HepG2 (cell line): ENCODE data around the gene TMTC1. TPM values are rescaled to one million over a fixed set of nuclear protein-coding genes. Genes with fewer than 3 reads are reported as not detected.

Experiments used
- ATAC-seq: fragments of 200-7000 bp; cut with Tn5 transposase; 3 replicates; pipeline ENCODE4 v1.9.1; 2020; ENCODE audit warnings: mild to moderate bottlenecking, moderate library complexity
- BruUV-seq: library from RNA; stranded (reverse); fragments of 400-500 nt; replicated peaks from 2 replicates; lab custom pipeline; 2021; lab: Mats Ljungman, UMichigan
- CTCF ChIA-PET: fragments of 300-600 bp; formaldehyde crosslinking; extraction: SDS; loops from one replicate; lab custom pipeline; 2021; ENCODE audit warnings: low total read pairs, inconsistent platforms, low intra/inter-chr PET ratio; lab: Yijun Ruan, JAX
- POLR2A ChIA-PET: fragments of 350-600 bp; sonication (Branson Sonifier 250); formaldehyde crosslinking; loops from one replicate; lab custom pipeline; 2020; ENCODE audit warnings: antibody characterized with exemption, inconsistent platforms; lab: Yijun Ruan, JAX
- DNase-seq: peaks from one replicate; pipeline ENCODE4 v3.0.0-alpha.2; 2015; ENCODE audit warnings: low spot score
- FAIRE-seq: peaks from 3 replicates; lab custom pipeline; 2011; peaks lifted over from hg19 to GRCh38; lab: Jason Lieb, UNC
- H2AFZ ChIP-seq: one replicate; pipeline ENCODE4 v1.6.1; 2011; ENCODE audit warnings: low read length, inconsistent platforms
- H3K27ac ChIP-seq: fragments of 300-600 bp; 3 replicates; pipeline ENCODE4 v1.8.0; 2011; ENCODE audit warnings: mixed run types, mild to moderate bottlenecking, mixed read lengths, low read length, inconsistent platforms; ENCODE audit not compliant: insufficient read depth; ENCODE audit errors: extremely low read length
- H3K27me3 ChIP-seq, 2 experiments: fragments of 200-600 bp in 1 of 2; 2 replicates in 1 of 2; 3 replicates in 1 of 2; pipeline versions ENCODE4 v1.6.0 to v1.8.0; 2011; ENCODE audit warnings: low read length in 2 of 2, mild to moderate bottlenecking in 2 of 2, moderate library complexity in 2 of 2, inconsistent platforms in 1 of 2; ENCODE audit not compliant: insufficient read depth in 2 of 2, control insufficient read depth in 1 of 2
- H3K36me3 ChIP-seq, 2 experiments: fragments of 200-600 bp in 1 of 2; replicated peaks in 1 of 2; 2 replicates in 1 of 2; 3 replicates in 1 of 2; pipeline versions ENCODE4 v1.5.1 to v1.8.0; 2011; ENCODE audit warnings: low read length in 2 of 2, inconsistent platforms in 1 of 2; ENCODE audit not compliant: insufficient read depth in 2 of 2, control insufficient read depth in 1 of 2
- H3K4me1 ChIP-seq: 2 replicates; pipeline ENCODE4 v1.5.1; 2012; ENCODE audit warnings: low read length, inconsistent platforms; ENCODE audit not compliant: insufficient read depth
- H3K4me2 ChIP-seq: 2 replicates; pipeline ENCODE4 v1.6.0; 2011; ENCODE audit warnings: low read depth, low read length, inconsistent platforms
- H3K4me3 ChIP-seq, 3 experiments: fragments of 200-600 bp in 1 of 3; sonication (generic), shearing (Covaris generic) in 1 of 3; replicated peaks in 1 of 3; 2 replicates each; pipeline ENCODE4 v1.5.1; 2011 to 2016; ENCODE audit warnings: low read length in 3 of 3, inconsistent platforms in 2 of 3, low read depth in 2 of 3, mild to moderate bottlenecking in 2 of 3, control low read depth in 1 of 3, mixed read lengths in 1 of 3; ENCODE audit not compliant: insufficient read depth in 1 of 3
- H3K79me2 ChIP-seq: one replicate; pipeline ENCODE4 v1.6.1; 2011; ENCODE audit warnings: low read length, inconsistent platforms; ENCODE audit not compliant: insufficient read depth
- H3K9ac ChIP-seq: 2 replicates; pipeline ENCODE4 v1.6.0; 2011; ENCODE audit warnings: mild to moderate bottlenecking, low read depth, low read length, inconsistent platforms; ENCODE audit not compliant: insufficient read depth
- H3K9me3 ChIP-seq: 2 replicates; pipeline ENCODE4 v1.5.1; 2012; ENCODE audit warnings: mild to moderate bottlenecking, low read length
- H4K20me1 ChIP-seq: 2 replicates; pipeline ENCODE4 v1.6.0; 2011; ENCODE audit warnings: inconsistent platforms, mild to moderate bottlenecking, low read length, moderate library complexity; ENCODE audit not compliant: insufficient read depth
- DNMT3B ChIP-seq: conservative IDR thresholded peaks from 2 replicates; pipeline ENCODE4 v1.6.1; 2016; ENCODE audit warnings: missing biosample characterization, control low read depth
- DRAP1 ChIP-seq: IDR thresholded peaks from 2 replicates; pipeline ENCODE4 v1.6.1; 2016; ENCODE audit warnings: missing genetic modification reagents, missing compliant biosample characterization
- SAFB2 ChIP-seq: sonication (generic); formaldehyde crosslinking; IDR thresholded peaks from 2 replicates; pipeline ENCODE4 v1.5.1; 2020; ENCODE audit warnings: missing genetic modification reagents, low read depth, mild to moderate bottlenecking, borderline replicate concordance
- SPEN ChIP-seq: sonication (generic); formaldehyde crosslinking; IDR thresholded peaks from 2 replicates; pipeline ENCODE4 v1.5.1; 2020; ENCODE audit warnings: low read depth, mild to moderate bottlenecking, missing genetic modification reagents
- TAF1 ChIP-seq: sonication (generic); formaldehyde crosslinking; IDR thresholded peaks from 2 replicates; pipeline ENCODE4 v1.4.0; 2020; ENCODE audit warnings: missing genetic modification reagents
- TIGD3 ChIP-seq: sonication (generic); formaldehyde crosslinking; IDR thresholded peaks from 2 replicates; pipeline ENCODE4 v1.5.1; 2020; ENCODE audit warnings: mild to moderate bottlenecking, missing genetic modification reagents, borderline replicate concordance
- ZC3H4 ChIP-seq: sonication (generic); formaldehyde crosslinking; IDR thresholded peaks from 2 replicates; pipeline ENCODE4 v1.4.0; 2020; ENCODE audit warnings: missing genetic modification reagents, borderline replicate concordance
- ZFP36L2 ChIP-seq: sonication (generic); formaldehyde crosslinking; IDR thresholded peaks from 2 replicates; pipeline ENCODE4 v1.4.0; 2020; ENCODE audit warnings: missing genetic modification reagents
- ZMAT5 ChIP-seq: sonication (generic); formaldehyde crosslinking; IDR thresholded peaks from 2 replicates; pipeline ENCODE4 v1.5.0; 2020; ENCODE audit warnings: mild to moderate bottlenecking, low read depth, missing genetic modification reagents, borderline replicate concordance
- ZNF12 ChIP-seq: sonication (generic); formaldehyde crosslinking; IDR thresholded peaks from 2 replicates; pipeline ENCODE4 v1.5.0; 2020; ENCODE audit warnings: missing genetic modification reagents
- ZNF274 ChIP-seq: sonication (generic); formaldehyde crosslinking; IDR thresholded peaks from 2 replicates; pipeline ENCODE4 v1.5.1; 2020; ENCODE audit warnings: mild to moderate bottlenecking, missing genetic modification reagents
- ZNF354B ChIP-seq: sonication (generic); formaldehyde crosslinking; IDR thresholded peaks from 2 replicates; pipeline ENCODE4 v1.8.0; 2022; ENCODE audit warnings: mild to moderate bottlenecking, missing genetic modification reagents
- ZNF432 ChIP-seq: sonication (generic); formaldehyde crosslinking; IDR thresholded peaks from 2 replicates; pipeline ENCODE4 v1.5.0; 2020; ENCODE audit warnings: missing genetic modification reagents, mild to moderate bottlenecking, borderline replicate concordance
- ZNF451 ChIP-seq: sonication (generic); formaldehyde crosslinking; IDR thresholded peaks from 2 replicates; pipeline ENCODE4 v1.5.0; 2020; ENCODE audit warnings: mild to moderate bottlenecking, missing genetic modification reagents
- ZNF639 ChIP-seq: conservative IDR thresholded peaks from 2 replicates; pipeline ENCODE4 v1.6.1; 2018; ENCODE audit warnings: missing genetic modification reagents
- ZNF660 ChIP-seq: sonication (generic); formaldehyde crosslinking; IDR thresholded peaks from 2 replicates; pipeline ENCODE4 v1.5.1; 2020; ENCODE audit warnings: mild to moderate bottlenecking, low read depth, missing genetic modification reagents, borderline replicate concordance
- ZNF7 ChIP-seq: IDR thresholded peaks from 2 replicates; pipeline ENCODE4 v1.6.1; 2016; ENCODE audit warnings: missing biosample characterization, missing genetic modification reagents
- ZNF792 ChIP-seq: IDR thresholded peaks from 2 replicates; pipeline ENCODE4 v1.6.1; 2016
- WGBS: methylation state at CpG from one replicate; pipeline ENCODE4 v1.1.6; 2017; ENCODE audit warnings: low lambda C conversion rate; 5-methylcytosine and 5-hydroxymethylcytosine counted together
- in situ Hi-C: cut with HindIII; loops from 2 replicates; pipeline ENCODE4 v1.10.0; 2017; ENCODE audit warnings: low pct_unique_long_range_greater_than_20kb; ENCODE audit not compliant: extremely low pct_ligation_motif_present
- intact Hi-C: fragments of 100-400 bp; cut with micrococcal nuclease; formaldehyde crosslinking; loops from one replicate; pipeline ENCODE4 v1.10.0; 2022; ENCODE audit not compliant: unreplicated experiment
- polyA plus RNA-seq, 8 experiments: library from polyadenylated mRNA; depleted of rRNA in 3 of 8; stranded (reverse) in 7 of 8; unstranded in 1 of 8; fragments of >200 nt; fragmentation: Illumina TruSeq in 4 of 8; extraction: Trizol in 4 of 8; gene quantifications; 2 replicates each; pipeline versions ENCODE4 v1.2.1 to v1.2.3, GENCODE V29; 2011 to 2016; ENCODE audit warnings: low read depth in 4 of 8, missing spikeins in 1 of 8, mixed read lengths in 1 of 8; ENCODE audit not compliant: insufficient read depth in 1 of 8
- total RNA-seq, 5 experiments: library from RNA; depleted of rRNA; stranded (reverse); fragments of >200 nt; fragmentation: Illumina TruSeq; extraction: Trizol; gene quantifications; 2 replicates each; pipeline ENCODE4 v1.2.3, GENCODE V29; 2016; ENCODE audit warnings: low read depth in 1 of 5

Gene TMTC1
- total and polyA plus RNA-seq, 2 of the 13 experiments (the other 11 are each of a cell fraction or from before 2014, with no cell fraction given), result 0.69 to 1.8 TPM

GRCh38 chr12:29714966-29715365 is 68.8 kb downstream of the TMTC1 start (continued):
- TF ChIP-seq ZNF660 (CRISPR knock-in tag), result no peak
- TF ChIP-seq TIGD3 (CRISPR knock-in tag), result no peak
- TF ChIP-seq ZNF432 (CRISPR knock-in tag), result no peak
- no peak for TF ChIP-seq ZNF12 (CRISPR knock-in tag)
- TF ChIP-seq DRAP1 (CRISPR knock-in tag), result no peak

GRCh38 chr12:29713729-29714128 is 70.0 kb downstream of the TMTC1 start:
- no peak for FAIRE-seq
- in situ Hi-C loops (no loop called here), intact Hi-C loops (no loop called here)
- Histone ChIP-seq H3K27ac (no peak overlapping the region), H3K4me1 (no peaks in the 10 kb centered on the region), H4K20me1 (no peaks in the 10 kb centered on the region), H2AFZ (no peak overlapping the region), H3K27me3 (no peaks in the 10 kb centered on the region)
- CTCF ChIA-PET, result no interaction called here
- TF ChIP-seq ZNF7 (CRISPR knock-in tag), result no peak
- no peak for TF ChIP-seq ZNF451 (CRISPR knock-in tag)
- no peak for TF ChIP-seq TAF1 (CRISPR knock-in tag)
- no peak for TF ChIP-seq SAFB2
- TF ChIP-seq SPEN (CRISPR knock-in tag), result no peak
- no peak for TF ChIP-seq ZFP36L2 (CRISPR knock-in tag)
- no peak for TF ChIP-seq ZNF639
- no peak for TF ChIP-seq ZNF354B (CRISPR knock-in tag)
- TF ChIP-seq DNMT3B (CRISPR knock-in tag), result no peak
- no peak for TF ChIP-seq ZC3H4 (CRISPR knock-in tag)
- no peak for TF ChIP-seq ZNF792
- no peak for TF ChIP-seq ZMAT5 (CRISPR knock-in tag)
- no peak for TF ChIP-seq ZNF274 (CRISPR knock-in tag)
- TF ChIP-seq, all 625 proteins: peak for 0
- POLR2A ChIA-PET, result no interaction called here
- DNase-seq (no peak), ATAC-seq (no peak)
- H3K4me2 ChIP-seq, result no peak overlapping the region
- no peaks in the 10 kb centered on the region for H3K36me3 ChIP-seq
- no peak overlapping the region for H3K9ac ChIP-seq
- no TSS peak for BruUV-seq
- no peaks in the 10 kb centered on the region for H3K9me3 ChIP-seq
- no peak overlapping the region for H3K4me3 ChIP-seq
- 2% methylated on average over 3 of the region's 3 CpGs for WGBS
- H3K79me2 ChIP-seq, result no peaks in the 10 kb centered on the region
